Natural killer cell (primary cell): ENCODE measurements around the gene PRDM1. TPM values are rescaled to one million over a fixed set of nuclear protein-coding genes. Genes with fewer than 3 reads are reported as not detected.

Experiments used
- ATAC-seq, 3 donors: fragments of 150-1000 bp in 2 of 3; fragments of 200-7000 bp in 1 of 3; cut with Tn5 transposase; 1 replicate in 1 of 3; 2 replicates in 2 of 3; pipeline ENCODE4 v1.10.0; 2021; ENCODE audit warnings: mild to moderate bottlenecking in 2 of 3, moderate library complexity in 2 of 3
- DNase-seq, 2 donors: peaks; one replicate each; pipeline versions ENCODE4 v3.0.0 to v3.0.0-alpha.2; 2013 to 2021; ENCODE audit warnings: mixed read lengths in 1 of 2
- H3K27ac ChIP-seq: one replicate; pipeline ENCODE4 v1.5.1; 2013; ENCODE audit warnings: mild to moderate bottlenecking, low read length
- H3K27me3 ChIP-seq: one replicate; pipeline ENCODE4 v1.6.1; 2013; ENCODE audit warnings: low read length; ENCODE audit not compliant: control insufficient read depth, insufficient read depth
- H3K36me3 ChIP-seq: one replicate; pipeline ENCODE4 v1.6.1; 2013; ENCODE audit warnings: low read length; ENCODE audit not compliant: control insufficient read depth, insufficient read depth
- H3K4me1 ChIP-seq: one replicate; pipeline ENCODE4 v1.6.1; 2013; ENCODE audit warnings: low read length; ENCODE audit not compliant: control insufficient read depth, insufficient read depth
- H3K4me3 ChIP-seq: one replicate; pipeline ENCODE4 v1.5.1; 2013; ENCODE audit warnings: low read length
- H3K9me3 ChIP-seq: one replicate; pipeline ENCODE4 v1.6.1; 2013; ENCODE audit warnings: low read length; ENCODE audit not compliant: control insufficient read depth, insufficient read depth
- H3K27ac Mint-ChIP-seq, 2 donors: one replicate each; pipeline ENCODE4 v1.8.0; 2022; ENCODE audit warnings: mild to moderate bottlenecking in 2 of 2, mixed read lengths in 2 of 2, moderate library complexity in 1 of 2
- H3K27me3 Mint-ChIP-seq, 2 donors: one replicate each; pipeline ENCODE4 v1.8.0; 2022; ENCODE audit warnings: low read depth in 2 of 2, mixed read lengths in 2 of 2
- H3K36me3 Mint-ChIP-seq: one replicate; pipeline ENCODE4 v1.8.0; 2022; ENCODE audit warnings: mixed read lengths
- H3K4me1 Mint-ChIP-seq, 2 donors: one replicate each; pipeline ENCODE4 v1.8.0; 2022; ENCODE audit warnings: mixed read lengths in 2 of 2
- H3K4me3 Mint-ChIP-seq: one replicate; pipeline ENCODE4 v1.8.0; 2022; ENCODE audit warnings: mild to moderate bottlenecking, moderate library complexity, mixed read lengths
- H3K9me3 Mint-ChIP-seq, 2 donors: one replicate each; pipeline ENCODE4 v1.8.0; 2022; ENCODE audit warnings: mixed read lengths in 2 of 2
- WGBS: methylation state at CpG from one replicate; pipeline ENCODE4 v1.1.7; 2013; ENCODE audit warnings: missing lambda C conversion rate; ENCODE audit not compliant: insufficient coverage; 5-methylcytosine and 5-hydroxymethylcytosine counted together
- intact Hi-C: fragments of 100-400 bp; cut with micrococcal nuclease; formaldehyde crosslinking; loops from one replicate; pipeline ENCODE4 v1.14.2; 2022
- total RNA-seq, 4 donors: library from RNA; stranded (reverse); fragments of 120-200 nt in 1 of 4; gene quantifications; one replicate each; pipeline versions ENCODE4 v1.2.3 to v1.2.4, GENCODE V29; 2013 to 2022
- TF ChIP-seq, protein P1 (sequence below): fragments of 200-600 bp; IDR thresholded peaks from one replicate; pipeline ENCODE4 v1.8.0; 2022; ENCODE audit warnings: antibody characterized with exemption

The PRDM1 gene
- total RNA-seq, 3 donors from 2014 or later (not counting 1 experiment from before 2014, with no cell fraction given): 165 to 180 (median 177) TPM

DNA sequence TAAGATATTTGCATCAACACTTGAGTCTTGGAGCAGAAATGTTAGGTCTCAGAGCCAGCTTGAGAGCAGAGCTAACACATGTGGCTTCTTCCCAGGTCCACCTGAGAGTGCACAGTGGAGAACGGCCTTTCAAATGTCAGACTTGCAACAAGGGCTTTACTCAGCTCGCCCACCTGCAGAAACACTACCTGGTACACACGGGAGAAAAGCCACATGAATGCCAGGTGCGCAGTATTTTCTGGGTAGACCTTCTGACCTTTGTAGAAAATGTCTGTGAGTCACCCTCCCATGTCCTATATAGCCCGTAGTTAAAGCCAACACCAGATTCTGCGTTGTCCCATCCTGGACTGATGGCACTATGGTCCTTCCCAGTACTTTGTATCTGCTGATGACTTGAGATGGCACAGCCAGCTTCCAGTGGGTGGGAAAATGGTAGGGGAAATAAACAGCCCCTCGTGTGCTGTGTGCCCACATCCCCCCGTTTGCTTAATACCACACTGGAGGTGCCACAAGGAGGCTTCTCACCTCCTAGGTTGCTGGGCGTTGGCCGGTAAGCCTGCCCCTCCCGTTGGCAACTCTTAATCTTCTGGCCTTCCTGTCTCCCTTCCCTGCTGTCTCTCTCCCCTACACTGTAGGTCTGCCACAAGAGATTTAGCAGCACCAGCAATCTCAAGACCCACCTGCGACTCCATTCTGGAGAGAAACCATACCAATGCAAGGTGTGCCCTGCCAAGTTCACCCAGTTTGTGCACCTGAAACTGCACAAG, 20.3 kb downstream of the PRDM1 start:
- Histone ChIP-seq H3K27me3 (no peaks in the 10 kb centered on the region), H3K36me3 (peaks cover 47% of the 10 kb centered on the region), H3K27ac (peak overlapping the region; percentile 10), H3K4me3 (no peak overlapping the region), H3K9me3 (no peaks in the 10 kb centered on the region), H3K4me1 (peaks cover 62% of the 10 kb centered on the region)
- H3K36me3 Mint-ChIP-seq: peaks cover 39% of the 10 kb centered on the region
- H3K4me3 Mint-ChIP-seq: peak overlapping the region; percentile 98
- 63% methylated on average over 12 of the region's 12 CpGs for WGBS
- ATAC-seq (peak in 1 of 3 donors; percentile 10), DNase-seq (no peak)
- peak overlapping the region; percentile 98 to 99 for H3K27ac Mint-ChIP-seq
- no peaks in the 10 kb centered on the region for H3K9me3 Mint-ChIP-seq
- intact Hi-C loops: no loop called here
- no peaks in the 10 kb centered on the region for H3K27me3 Mint-ChIP-seq
- TF ChIP-seq, protein P1, sequence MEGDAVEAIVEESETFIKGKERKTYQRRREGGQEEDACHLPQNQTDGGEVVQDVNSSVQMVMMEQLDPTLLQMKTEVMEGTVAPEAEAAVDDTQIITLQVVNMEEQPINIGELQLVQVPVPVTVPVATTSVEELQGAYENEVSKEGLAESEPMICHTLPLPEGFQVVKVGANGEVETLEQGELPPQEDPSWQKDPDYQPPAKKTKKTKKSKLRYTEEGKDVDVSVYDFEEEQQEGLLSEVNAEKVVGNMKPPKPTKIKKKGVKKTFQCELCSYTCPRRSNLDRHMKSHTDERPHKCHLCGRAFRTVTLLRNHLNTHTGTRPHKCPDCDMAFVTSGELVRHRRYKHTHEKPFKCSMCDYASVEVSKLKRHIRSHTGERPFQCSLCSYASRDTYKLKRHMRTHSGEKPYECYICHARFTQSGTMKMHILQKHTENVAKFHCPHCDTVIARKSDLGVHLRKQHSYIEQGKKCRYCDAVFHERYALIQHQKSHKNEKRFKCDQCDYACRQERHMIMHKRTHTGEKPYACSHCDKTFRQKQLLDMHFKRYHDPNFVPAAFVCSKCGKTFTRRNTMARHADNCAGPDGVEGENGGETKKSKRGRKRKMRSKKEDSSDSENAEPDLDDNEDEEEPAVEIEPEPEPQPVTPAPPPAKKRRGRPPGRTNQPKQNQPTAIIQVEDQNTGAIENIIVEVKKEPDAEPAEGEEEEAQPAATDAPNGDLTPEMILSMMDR: no peak
- peaks cover 93 to 96% of the 10 kb centered on the region in 2 donors for H3K4me1 Mint-ChIP-seq

DNA sequence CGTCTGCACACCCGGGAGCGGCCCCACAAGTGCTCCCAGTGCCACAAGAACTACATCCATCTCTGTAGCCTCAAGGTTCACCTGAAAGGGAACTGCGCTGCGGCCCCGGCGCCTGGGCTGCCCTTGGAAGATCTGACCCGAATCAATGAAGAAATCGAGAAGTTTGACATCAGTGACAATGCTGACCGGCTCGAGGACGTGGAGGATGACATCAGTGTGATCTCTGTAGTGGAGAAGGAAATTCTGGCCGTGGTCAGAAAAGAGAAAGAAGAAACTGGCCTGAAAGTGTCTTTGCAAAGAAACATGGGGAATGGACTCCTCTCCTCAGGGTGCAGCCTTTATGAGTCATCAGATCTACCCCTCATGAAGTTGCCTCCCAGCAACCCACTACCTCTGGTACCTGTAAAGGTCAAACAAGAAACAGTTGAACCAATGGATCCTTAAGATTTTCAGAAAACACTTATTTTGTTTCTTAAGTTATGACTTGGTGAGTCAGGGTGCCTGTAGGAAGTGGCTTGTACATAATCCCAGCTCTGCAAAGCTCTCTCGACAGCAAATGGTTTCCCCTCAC, 21.0 kb downstream of the PRDM1 start:
- Mint-ChIP-seq H3K4me1 (peaks cover 93 to 96% of the 10 kb centered on the region in 2 donors), H3K9me3 (no peaks in the 10 kb centered on the region), H3K27me3 (no peaks in the 10 kb centered on the region), H3K4me3 (peak overlapping the region; percentile 98), H3K36me3 (peaks cover 36% of the 10 kb centered on the region), H3K27ac (peak overlapping the region; percentile 98 to 99)
- TF ChIP-seq, protein P1: no peak
- no peak overlapping the region for H3K4me3 ChIP-seq
- H3K36me3 ChIP-seq: peaks cover 47% of the 10 kb centered on the region
- H3K27ac ChIP-seq: peak overlapping the region; percentile 10
- no peaks in the 10 kb centered on the region for H3K27me3 ChIP-seq
- peak in 1 of 3 donors; percentile 12 for ATAC-seq
- no peak for DNase-seq
- intact Hi-C loops: no loop called here
- H3K9me3 ChIP-seq: no peaks in the 10 kb centered on the region
- H3K4me1 ChIP-seq: peaks cover 63% of the 10 kb centered on the region
- 74% methylated on average over 13 of the region's 14 CpGs for WGBS

DNA sequence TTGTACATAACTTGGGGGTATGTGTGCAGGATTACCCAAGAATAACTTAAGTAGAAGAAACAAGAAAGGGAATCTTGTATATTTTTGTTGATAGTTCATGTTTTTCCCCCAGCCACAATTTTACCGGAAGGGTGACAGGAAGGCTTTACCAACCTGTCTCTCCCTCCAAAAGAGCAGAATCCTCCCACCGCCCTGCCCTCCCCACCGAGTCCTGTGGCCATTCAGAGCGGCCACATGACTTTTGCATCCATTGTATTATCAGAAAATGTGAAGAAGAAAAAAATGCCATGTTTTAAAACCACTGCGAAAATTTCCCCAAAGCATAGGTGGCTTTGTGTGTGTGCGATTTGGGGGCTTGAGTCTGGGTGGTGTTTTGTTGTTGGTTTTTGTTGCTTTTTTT, 22.0 kb downstream of the PRDM1 start:
- H3K36me3 Mint-ChIP-seq: peaks cover 31% of the 10 kb centered on the region
- H3K4me3 ChIP-seq: no peak overlapping the region
- peak overlapping the region; percentile 79 for H3K4me3 Mint-ChIP-seq

More for the DNA sequence above, 22.0 kb downstream of the PRDM1 start:
- no peaks in the 10 kb centered on the region for H3K27me3 Mint-ChIP-seq
- H3K27ac Mint-ChIP-seq: peak overlapping the region; percentile 98 to 99
- Histone ChIP-seq H3K9me3 (no peaks in the 10 kb centered on the region), H3K27me3 (no peaks in the 10 kb centered on the region), H3K4me1 (peaks cover 67% of the 10 kb centered on the region), H3K36me3 (peaks cover 47% of the 10 kb centered on the region), H3K27ac (no peak overlapping the region)
- peaks cover 90 to 96% of the 10 kb centered on the region in 2 donors for H3K4me1 Mint-ChIP-seq
- TF ChIP-seq, protein P1: no peak
- no peak for DNase-seq
- peak in 1 of 3 donors; percentile 17 for ATAC-seq
- intact Hi-C loops: no loop called here
- 50% methylated on average over 2 of the region's 6 CpGs for WGBS
- no peaks in the 10 kb centered on the region for H3K9me3 Mint-ChIP-seq
